Measurements from ENCODE around the gene EYS.
"Not testable (repeated sequence)": the region's sequence is repeated elsewhere in the genome, so short reads cannot be mapped to it uniquely, and the experiment has no call there.

The EYS gene

DNA sequence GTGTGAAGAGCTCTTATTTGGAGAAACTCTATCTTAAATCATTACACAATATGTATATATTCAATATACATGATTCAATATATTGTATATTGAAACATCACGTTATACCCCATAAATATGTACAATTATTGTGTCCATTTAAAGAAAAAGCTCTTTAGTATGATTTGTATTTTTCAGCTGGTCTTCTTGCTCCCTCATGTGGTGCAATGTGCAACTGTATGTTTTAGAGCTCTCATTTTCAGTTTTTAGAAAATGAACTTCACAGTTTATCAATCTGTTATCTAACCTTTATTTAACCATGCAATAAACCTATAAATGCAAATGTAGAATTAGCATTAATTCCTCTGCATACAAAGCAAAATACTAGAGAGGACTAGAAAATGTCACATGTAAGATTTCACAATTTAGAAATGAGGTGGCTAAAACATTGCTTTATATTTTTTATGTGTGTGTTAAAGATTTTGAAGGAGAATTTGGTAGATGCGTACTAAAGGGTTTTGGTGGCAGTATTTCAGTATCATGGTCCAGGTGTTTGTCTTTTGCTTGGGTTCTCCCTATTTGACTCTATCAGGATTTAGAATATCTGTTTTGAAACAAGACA lies 1904.3 kb downstream of the EYS start:
- no peak overlapping the region for H3K9ac ChIP-seq (ENCODE audit: low read depth in 1 of 2, low read length in 2 of 2)
- H3K27me3 ChIP-seq (ENCODE audit: control insufficient read depth in 1 of 2, insufficient read depth in 2 of 2, low read length in 2 of 2): no peaks in the 10 kb centered on the region
- no peaks in the 10 kb centered on the region for H3K36me3 ChIP-seq (ENCODE audit: control insufficient read depth in 1 of 2, insufficient read depth in 2 of 2, low read length in 2 of 2)
- no peak overlapping the region for H3K27ac ChIP-seq (ENCODE audit: low read depth, low read length)
- H3K4me1 ChIP-seq (ENCODE audit: control insufficient read depth in 1 of 2, insufficient read depth in 2 of 2, low read length in 2 of 2): peaks cover 7 to 27% of the 10 kb centered on the region in 2 donors
- H3K4me3 ChIP-seq (ENCODE audit: low read depth in 1 of 2, low read length in 2 of 2): no peak overlapping the region
- no peaks in the 10 kb centered on the region for H3K9me3 ChIP-seq (ENCODE audit: control insufficient read depth in 1 of 2, low read length in 2 of 2)

DNA sequence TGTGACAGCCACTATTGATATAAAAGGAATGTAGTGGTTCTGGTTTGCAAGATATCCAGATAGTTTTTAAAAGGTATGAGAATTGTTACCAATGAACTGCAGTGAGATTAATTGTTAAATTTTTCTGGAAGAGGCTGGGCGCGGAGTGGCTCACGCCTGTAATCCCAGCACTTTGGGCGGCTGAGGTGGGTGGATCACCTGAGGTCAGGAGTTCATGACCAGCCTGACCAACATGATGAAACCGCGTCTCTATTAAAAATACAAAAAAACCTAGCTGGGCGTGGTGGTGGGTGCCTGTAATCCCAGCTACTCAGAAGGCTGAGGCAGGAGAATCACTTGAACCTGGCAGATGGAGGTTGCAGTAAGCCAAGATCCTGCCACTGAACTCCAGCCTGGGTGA lies 1906.6 kb downstream of the EYS start:
- H3K27ac ChIP-seq (ENCODE audit: low read depth, low read length); H3K9ac ChIP-seq (ENCODE audit: low read depth in 1 of 2, low read length in 2 of 2); H3K4me3 ChIP-seq (ENCODE audit: low read depth in 1 of 2, low read length in 2 of 2); H3K36me3 ChIP-seq (ENCODE audit: control insufficient read depth in 1 of 2, insufficient read depth in 2 of 2, low read length in 2 of 2); H3K27me3 ChIP-seq (ENCODE audit: control insufficient read depth in 1 of 2, insufficient read depth in 2 of 2, low read length in 2 of 2); H3K9me3 ChIP-seq (ENCODE audit: control insufficient read depth in 1 of 2, low read length in 2 of 2): not testable (repeated sequence)
- peaks cover 0 to 15% of the 10 kb centered on the region in 2 donors for H3K4me1 ChIP-seq (ENCODE audit: control insufficient read depth in 1 of 2, insufficient read depth in 2 of 2, low read length in 2 of 2)

DNA sequence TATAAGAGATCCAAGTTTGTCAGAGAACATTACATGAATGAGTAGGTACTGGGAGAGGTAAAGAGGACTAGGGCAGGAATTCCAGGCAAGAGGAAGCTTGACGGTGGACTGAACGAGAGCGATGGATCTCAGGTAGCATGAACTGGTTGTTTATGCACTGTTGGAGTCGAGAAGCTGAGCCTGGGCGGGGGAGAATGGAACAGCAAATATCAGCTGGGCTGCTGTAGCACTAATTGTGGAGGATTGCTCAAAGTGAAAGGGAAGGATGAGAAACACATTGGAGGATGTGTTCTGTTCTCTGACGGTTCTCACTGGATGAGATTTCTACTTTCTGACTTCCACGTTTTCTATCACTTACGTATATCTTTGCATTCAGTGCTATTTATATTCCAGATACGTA lies 1907.2 kb downstream of the EYS start:
- Histone ChIP-seq H3K9me3 (ENCODE audit: control insufficient read depth in 1 of 2, low read length in 2 of 2) (no peaks in the 10 kb centered on the region), H3K9ac (ENCODE audit: low read depth in 1 of 2, low read length in 2 of 2) (no peak overlapping the region), H3K27ac (ENCODE audit: low read depth, low read length) (no peak overlapping the region), H3K27me3 (ENCODE audit: control insufficient read depth in 1 of 2, insufficient read depth in 2 of 2, low read length in 2 of 2) (no peaks in the 10 kb centered on the region), H3K4me1 (ENCODE audit: control insufficient read depth in 1 of 2, insufficient read depth in 2 of 2, low read length in 2 of 2) (peaks cover 0 to 10% of the 10 kb centered on the region in 2 donors), H3K36me3 (ENCODE audit: control insufficient read depth in 1 of 2, insufficient read depth in 2 of 2, low read length in 2 of 2) (no peaks in the 10 kb centered on the region), H3K4me3 (ENCODE audit: low read depth in 1 of 2, low read length in 2 of 2) (no peak overlapping the region)

DNA sequence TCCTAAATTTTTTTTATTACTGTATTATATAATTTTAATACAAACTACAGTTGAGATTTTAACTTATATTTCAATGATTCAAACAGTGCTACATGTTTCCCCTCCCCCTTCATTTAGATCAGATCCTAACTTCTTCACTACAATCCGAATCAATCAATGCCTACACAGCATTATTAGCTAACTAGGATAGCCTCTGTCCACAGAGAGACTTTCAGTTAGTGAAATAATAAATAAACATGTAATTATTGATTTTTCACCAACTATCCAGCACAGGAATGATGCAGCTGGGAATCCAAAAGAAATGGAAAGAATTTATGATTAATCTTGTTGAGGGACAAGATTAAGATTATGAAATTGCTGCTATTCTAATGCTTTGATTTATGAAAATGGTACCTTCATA lies 1907.7 kb downstream of the EYS start:
- peaks cover 0 to 5% of the 10 kb centered on the region in 2 donors for H3K4me1 ChIP-seq (ENCODE audit: control insufficient read depth in 1 of 2, insufficient read depth in 2 of 2, low read length in 2 of 2)
- no peaks in the 10 kb centered on the region for H3K9me3 ChIP-seq (ENCODE audit: control insufficient read depth in 1 of 2, low read length in 2 of 2)
- no peak overlapping the region for H3K4me3 ChIP-seq (ENCODE audit: low read depth in 1 of 2, low read length in 2 of 2)
- H3K36me3 ChIP-seq (ENCODE audit: control insufficient read depth in 1 of 2, insufficient read depth in 2 of 2, low read length in 2 of 2): no peaks in the 10 kb centered on the region
- no peak overlapping the region for H3K9ac ChIP-seq (ENCODE audit: low read depth in 1 of 2, low read length in 2 of 2)
- H3K27ac ChIP-seq (ENCODE audit: low read depth, low read length): no peak overlapping the region
- H3K27me3 ChIP-seq (ENCODE audit: control insufficient read depth in 1 of 2, insufficient read depth in 2 of 2, low read length in 2 of 2): no peaks in the 10 kb centered on the region

DNA sequence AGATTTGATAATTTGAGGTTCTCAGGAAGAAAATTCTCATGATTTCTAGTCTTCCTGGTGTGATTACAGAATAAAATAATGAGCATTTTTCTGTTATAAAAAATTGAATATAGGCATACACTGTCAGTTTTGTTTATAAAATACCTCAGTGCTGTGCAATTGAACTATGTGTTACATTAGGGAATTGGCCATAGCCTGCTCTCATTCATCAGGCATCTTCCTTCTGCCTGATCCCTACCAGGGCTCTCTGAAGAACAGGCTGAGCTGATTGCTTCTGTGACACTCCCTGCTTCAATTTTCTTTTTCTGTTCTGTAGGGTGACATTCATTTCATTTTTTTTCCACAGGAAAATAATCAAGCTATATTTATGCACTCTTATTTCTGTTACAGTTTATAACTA lies 1908.6 kb downstream of the EYS start:
- no peaks in the 10 kb centered on the region for H3K27me3 ChIP-seq (ENCODE audit: control insufficient read depth in 1 of 2, insufficient read depth in 2 of 2, low read length in 2 of 2)
- no peaks in the 10 kb centered on the region for H3K9me3 ChIP-seq (ENCODE audit: control insufficient read depth in 1 of 2, low read length in 2 of 2)
- H3K4me1 ChIP-seq (ENCODE audit: control insufficient read depth in 1 of 2, insufficient read depth in 2 of 2, low read length in 2 of 2): peaks cover 0 to 4% of the 10 kb centered on the region in 2 donors
- no peak overlapping the region for H3K27ac ChIP-seq (ENCODE audit: low read depth, low read length)
- no peak overlapping the region for H3K9ac ChIP-seq (ENCODE audit: low read depth in 1 of 2, low read length in 2 of 2)
- no peaks in the 10 kb centered on the region for H3K36me3 ChIP-seq (ENCODE audit: control insufficient read depth in 1 of 2, insufficient read depth in 2 of 2, low read length in 2 of 2)
- no peak overlapping the region for H3K4me3 ChIP-seq (ENCODE audit: low read depth in 1 of 2, low read length in 2 of 2)

DNA sequence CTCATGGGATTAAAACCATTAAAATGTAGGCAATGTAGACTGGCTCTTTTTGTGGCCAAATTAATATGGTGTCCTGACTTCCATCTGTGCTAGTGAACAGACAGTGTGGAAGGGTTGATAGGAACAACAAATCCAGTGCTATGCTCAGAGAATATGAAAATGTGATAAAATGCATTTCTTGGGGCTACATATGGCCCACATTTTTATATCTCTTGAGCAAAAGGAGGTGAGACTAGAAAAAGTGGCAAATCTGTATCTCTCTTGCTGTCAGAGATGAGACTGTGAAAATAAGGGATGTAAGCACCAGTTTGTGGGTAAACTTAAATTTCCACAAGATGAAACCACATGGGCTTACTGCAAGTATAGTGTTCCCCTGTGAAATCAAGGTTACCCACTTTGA lies 1909.3 kb downstream of the EYS start:
- H3K9me3 ChIP-seq (ENCODE audit: control insufficient read depth in 1 of 2, low read length in 2 of 2): no peaks in the 10 kb centered on the region
- no peaks in the 10 kb centered on the region for H3K36me3 ChIP-seq (ENCODE audit: control insufficient read depth in 1 of 2, insufficient read depth in 2 of 2, low read length in 2 of 2)
- H3K4me3 ChIP-seq (ENCODE audit: low read depth in 1 of 2, low read length in 2 of 2): no peak overlapping the region
- H3K9ac ChIP-seq (ENCODE audit: low read depth in 1 of 2, low read length in 2 of 2): no peak overlapping the region
- H3K4me1 ChIP-seq (ENCODE audit: control insufficient read depth in 1 of 2, insufficient read depth in 2 of 2, low read length in 2 of 2): peaks cover 0 to 5% of the 10 kb centered on the region in 2 donors
- no peaks in the 10 kb centered on the region for H3K27me3 ChIP-seq (ENCODE audit: control insufficient read depth in 1 of 2, insufficient read depth in 2 of 2, low read length in 2 of 2)
- H3K27ac ChIP-seq (ENCODE audit: low read depth, low read length): no peak overlapping the region

DNA sequence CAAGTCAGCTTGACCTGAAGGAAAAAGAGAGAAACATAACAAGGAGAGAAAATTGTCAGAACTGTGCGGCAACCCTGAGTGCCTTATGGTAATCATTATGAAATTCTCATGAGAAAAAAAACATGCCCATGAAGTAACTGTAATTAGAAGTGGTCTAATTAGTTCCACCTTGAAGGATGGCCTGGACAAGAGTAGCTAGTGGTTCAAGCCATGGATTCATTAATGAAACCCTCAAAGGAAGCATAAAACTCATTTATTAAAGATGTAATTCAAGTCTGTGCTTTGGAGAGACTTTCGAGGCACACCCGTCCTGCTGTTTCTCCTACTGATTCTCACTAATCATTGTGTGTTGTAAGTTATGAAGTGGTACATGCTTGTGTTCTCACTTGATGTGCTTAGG lies 1911.2 kb downstream of the EYS start:
- Histone ChIP-seq H3K9ac (ENCODE audit: low read depth in 1 of 2, low read length in 2 of 2) (no peak overlapping the region), H3K27me3 (ENCODE audit: control insufficient read depth in 1 of 2, insufficient read depth in 2 of 2, low read length in 2 of 2) (no peaks in the 10 kb centered on the region), H3K4me3 (ENCODE audit: low read depth in 1 of 2, low read length in 2 of 2) (no peak overlapping the region), H3K27ac (ENCODE audit: low read depth, low read length) (no peak overlapping the region), H3K36me3 (ENCODE audit: control insufficient read depth in 1 of 2, insufficient read depth in 2 of 2, low read length in 2 of 2) (no peaks in the 10 kb centered on the region), H3K4me1 (ENCODE audit: control insufficient read depth in 1 of 2, insufficient read depth in 2 of 2, low read length in 2 of 2) (peaks cover 0 to 4% of the 10 kb centered on the region in 2 donors), H3K9me3 (ENCODE audit: control insufficient read depth in 1 of 2, low read length in 2 of 2) (no peaks in the 10 kb centered on the region)

DNA sequence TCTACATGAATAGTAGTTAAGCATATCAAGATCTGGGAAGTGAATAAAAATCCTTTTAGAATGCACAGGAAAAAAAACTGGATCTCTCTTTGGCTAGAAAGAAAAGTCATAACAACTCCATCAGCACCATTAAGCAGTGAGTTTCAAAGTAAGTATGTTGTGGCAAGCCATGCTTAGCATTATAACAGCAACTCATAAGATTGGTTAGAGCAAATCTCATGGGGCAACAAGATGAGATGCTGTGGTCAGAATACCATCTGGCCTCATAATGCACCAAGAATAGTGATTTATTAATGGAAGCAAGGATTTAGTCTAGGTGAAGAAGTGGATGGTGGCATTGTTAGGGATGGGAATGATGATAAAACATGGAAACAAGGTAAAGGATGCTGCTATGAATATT lies 1912.0 kb downstream of the EYS start:
- H3K9me3 ChIP-seq (ENCODE audit: control insufficient read depth in 1 of 2, low read length in 2 of 2): no peaks in the 10 kb centered on the region
- H3K27ac ChIP-seq (ENCODE audit: low read depth, low read length): no peak overlapping the region
- no peak overlapping the region for H3K4me3 ChIP-seq (ENCODE audit: low read depth in 1 of 2, low read length in 2 of 2)
- no peak overlapping the region for H3K9ac ChIP-seq (ENCODE audit: low read depth in 1 of 2, low read length in 2 of 2)
- peaks cover 0 to 4% of the 10 kb centered on the region in 2 donors for H3K4me1 ChIP-seq (ENCODE audit: control insufficient read depth in 1 of 2, insufficient read depth in 2 of 2, low read length in 2 of 2)
- no peaks in the 10 kb centered on the region for H3K27me3 ChIP-seq (ENCODE audit: control insufficient read depth in 1 of 2, insufficient read depth in 2 of 2, low read length in 2 of 2)
- no peaks in the 10 kb centered on the region for H3K36me3 ChIP-seq (ENCODE audit: control insufficient read depth in 1 of 2, insufficient read depth in 2 of 2, low read length in 2 of 2)

DNA sequence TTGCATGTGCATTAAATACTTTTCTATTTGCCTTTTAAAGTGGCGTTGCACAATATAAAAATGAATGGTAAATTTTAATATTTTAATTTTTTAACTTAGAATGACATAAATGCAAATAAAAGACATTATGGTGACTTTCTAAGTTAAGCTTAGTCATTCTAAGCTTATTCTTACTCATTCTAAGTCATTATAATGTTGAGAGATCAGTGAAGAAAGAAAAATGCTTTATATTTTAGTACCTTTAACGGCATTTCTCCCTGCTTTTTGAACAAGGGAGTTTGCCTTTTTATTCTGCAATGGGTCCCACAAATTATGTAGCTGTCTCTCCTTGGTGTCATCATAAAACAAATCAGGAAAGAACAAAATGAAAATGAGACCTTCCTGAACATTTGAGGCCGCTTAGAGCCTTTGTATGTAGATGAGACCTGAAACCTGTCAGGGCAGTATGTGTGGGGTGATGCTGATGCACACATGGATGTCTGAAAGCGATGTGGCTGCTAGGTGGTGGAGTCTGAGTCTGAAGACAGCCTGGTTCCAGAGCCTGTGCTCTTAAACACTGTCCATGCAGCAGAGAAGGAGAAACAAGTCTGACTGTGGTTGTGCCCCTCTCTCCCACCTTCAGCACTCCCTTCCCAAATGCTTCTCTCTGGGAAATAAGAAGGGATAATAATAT lies 1913.4 kb downstream of the EYS start:
- H3K27ac ChIP-seq (ENCODE audit: low read depth, low read length): no peak overlapping the region
- H3K4me1 ChIP-seq (ENCODE audit: control insufficient read depth in 1 of 2, insufficient read depth in 2 of 2, low read length in 2 of 2): peaks cover 0 to 4% of the 10 kb centered on the region in 2 donors
- H3K4me3 ChIP-seq (ENCODE audit: low read depth in 1 of 2, low read length in 2 of 2): no peak overlapping the region
- no peaks in the 10 kb centered on the region for H3K9me3 ChIP-seq (ENCODE audit: control insufficient read depth in 1 of 2, low read length in 2 of 2)
- H3K36me3 ChIP-seq (ENCODE audit: control insufficient read depth in 1 of 2, insufficient read depth in 2 of 2, low read length in 2 of 2): no peaks in the 10 kb centered on the region
- H3K9ac ChIP-seq (ENCODE audit: low read depth in 1 of 2, low read length in 2 of 2): no peak overlapping the region
- no peaks in the 10 kb centered on the region for H3K27me3 ChIP-seq (ENCODE audit: control insufficient read depth in 1 of 2, insufficient read depth in 2 of 2, low read length in 2 of 2)

DNA sequence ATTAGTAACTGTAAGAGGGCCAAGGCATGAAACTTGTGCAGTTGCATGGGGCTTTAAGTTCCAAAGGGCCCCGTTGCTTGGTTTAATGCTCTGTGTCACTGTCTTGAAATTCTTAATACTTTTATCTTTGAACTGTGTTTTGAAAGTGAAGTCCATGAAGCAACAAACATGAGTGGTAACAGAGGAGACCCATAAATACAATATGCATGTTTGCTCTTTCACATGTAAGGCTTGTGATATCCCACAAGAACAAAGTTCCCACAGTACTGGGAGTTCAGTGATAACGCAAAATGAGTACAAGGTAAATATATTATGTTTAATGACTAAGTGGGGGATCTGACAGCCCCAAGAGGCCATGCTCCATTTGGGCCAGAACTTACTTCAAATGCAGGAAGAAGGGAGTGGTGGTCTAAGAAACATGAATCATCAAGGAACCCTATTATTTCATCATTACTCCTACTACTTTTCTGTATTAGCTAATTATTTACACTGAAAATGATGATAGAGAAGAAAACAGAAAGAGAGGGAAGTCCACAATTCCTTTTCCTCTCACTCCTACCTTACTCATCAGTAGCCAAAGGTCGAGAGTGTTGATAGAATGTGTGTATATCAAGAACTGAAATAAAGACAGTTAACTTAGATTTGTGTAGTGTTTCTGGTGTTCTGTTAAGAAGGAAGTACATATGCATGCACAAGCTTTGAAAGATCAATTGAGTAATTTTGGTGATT lies 1914.1 kb downstream of the EYS start:
- Histone ChIP-seq H3K36me3 (ENCODE audit: control insufficient read depth in 1 of 2, insufficient read depth in 2 of 2, low read length in 2 of 2) (no peaks in the 10 kb centered on the region), H3K4me1 (ENCODE audit: control insufficient read depth in 1 of 2, insufficient read depth in 2 of 2, low read length in 2 of 2) (peaks cover 0 to 4% of the 10 kb centered on the region in 2 donors), H3K27ac (ENCODE audit: low read depth, low read length) (no peak overlapping the region), H3K9ac (ENCODE audit: low read depth in 1 of 2, low read length in 2 of 2) (no peak overlapping the region), H3K9me3 (ENCODE audit: control insufficient read depth in 1 of 2, low read length in 2 of 2) (no peaks in the 10 kb centered on the region), H3K4me3 (ENCODE audit: low read depth in 1 of 2, low read length in 2 of 2) (no peak overlapping the region), H3K27me3 (ENCODE audit: control insufficient read depth in 1 of 2, insufficient read depth in 2 of 2, low read length in 2 of 2) (no peaks in the 10 kb centered on the region)
